Stimulated activated CD4-positive, alpha-beta T cell treated with anti-CD3 and anti-CD28 coated beads, Interleukin-4, amount 100 ng/mL, for 4 hours (primary cell): Measurements from ENCODE around the gene STK4.
A peak's percentile ranks its signal among the peaks of the same experiment; 100 is the strongest.

Source experiments
- DNase-seq, 2 experiments: peaks; one replicate each; pipeline ENCODE4 v3.0.0-alpha.2; 2020

Gene STK4

GRCh38 chr20:45032781-45033180 is 66.5 kb downstream of the STK4 start:
- no peak for DNase-seq

GRCh38 chr20:45034436-45034835 is 68.1 kb downstream of the STK4 start:
- no peak for DNase-seq

DNA sequence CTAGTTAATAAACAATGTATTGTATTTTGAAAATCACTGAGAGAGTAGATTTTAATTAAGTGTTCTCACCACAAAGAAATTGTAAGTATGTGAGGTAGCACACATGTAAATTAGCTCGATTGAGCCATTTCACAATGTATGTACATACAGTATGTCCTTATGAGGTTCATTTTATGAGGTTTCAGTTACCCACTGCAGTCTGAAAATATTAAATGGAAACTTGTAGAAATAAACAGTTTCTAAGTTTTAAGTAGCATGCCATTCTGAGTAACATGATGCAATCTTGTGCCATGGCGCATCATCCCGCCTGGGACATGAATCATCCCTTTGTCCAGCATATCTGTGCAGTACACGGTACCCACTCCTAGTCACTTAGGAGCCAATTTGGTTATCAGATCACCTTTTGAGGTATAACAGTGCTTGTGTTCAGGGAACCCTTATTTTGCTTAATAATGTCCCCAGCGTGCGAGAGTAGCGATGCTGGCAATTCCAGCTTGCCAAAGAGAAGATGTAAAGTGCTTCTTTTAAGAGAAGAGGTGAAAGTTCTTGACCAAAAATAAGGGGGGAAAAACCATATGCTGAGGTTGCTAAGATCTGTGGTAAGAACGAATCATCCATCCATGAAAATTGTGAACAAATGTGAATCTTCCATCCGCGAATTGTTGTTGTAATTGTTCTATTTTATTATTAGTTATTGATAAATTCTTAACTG is 69.9 kb downstream of the STK4 start:
- DNase-seq = peak; percentile 37 to 60

DNA sequence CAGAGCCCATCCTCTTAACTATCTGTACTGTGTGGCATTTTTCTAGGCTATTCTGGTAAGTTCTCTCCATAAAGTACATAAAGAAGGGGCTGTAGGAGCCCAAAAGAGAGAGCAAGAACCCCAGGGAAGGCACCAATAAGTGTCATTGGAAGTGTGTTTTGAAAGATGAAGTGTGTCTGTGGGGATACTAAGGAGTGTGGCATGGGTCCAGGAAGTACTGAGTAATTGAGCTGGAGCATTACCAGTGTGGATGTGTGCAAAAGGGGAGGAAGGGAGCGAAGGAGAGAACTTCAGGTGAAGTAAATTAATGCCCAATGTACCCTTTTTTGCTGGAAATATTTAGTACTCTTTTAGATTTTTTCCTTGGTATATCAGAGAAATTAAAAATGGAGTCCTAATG is 70.7 kb downstream of the STK4 start:
- no peak for DNase-seq

GRCh38 chr20:45037635-45038034 is 71.3 kb downstream of the STK4 start:
- no peak for DNase-seq

DNA sequence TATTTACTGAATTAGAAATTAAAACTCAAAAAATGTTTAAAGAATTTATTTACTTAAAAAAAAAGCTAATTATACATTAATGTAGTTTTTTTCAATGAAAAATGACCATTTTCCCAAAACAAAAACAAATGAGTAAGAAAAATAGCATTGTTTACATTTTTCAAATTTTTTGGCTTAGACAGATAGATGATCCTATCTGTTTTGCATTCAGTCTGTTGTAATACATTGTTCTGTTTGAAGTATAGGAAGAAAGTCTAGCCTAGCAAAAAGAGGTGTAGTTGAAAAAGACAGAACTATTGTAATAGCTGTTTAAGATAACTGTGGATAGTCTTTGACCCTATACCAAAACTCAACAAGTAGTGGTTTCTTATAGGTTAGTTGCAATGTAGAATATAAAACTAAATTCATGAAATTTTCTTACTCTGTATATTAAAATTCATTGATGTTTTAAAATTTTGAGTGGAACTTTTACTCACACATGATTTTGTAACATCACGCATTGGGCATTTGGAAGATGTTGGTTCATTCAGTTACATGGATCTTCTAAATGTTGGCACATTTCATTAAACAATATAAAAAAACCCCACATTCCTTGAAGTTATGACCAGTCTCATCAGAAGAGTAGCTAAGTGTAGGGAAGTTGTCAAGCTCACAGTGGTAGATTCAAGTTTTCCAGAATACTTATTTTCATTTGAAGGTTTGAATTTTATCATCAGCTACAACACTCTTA is 72.6 kb downstream of the STK4 start:
- no peak for DNase-seq

- no peak for DNase-seq
Measured at GRCh38 chr20:45039475-45039820, 73.1 kb downstream of the STK4 start.

DNA sequence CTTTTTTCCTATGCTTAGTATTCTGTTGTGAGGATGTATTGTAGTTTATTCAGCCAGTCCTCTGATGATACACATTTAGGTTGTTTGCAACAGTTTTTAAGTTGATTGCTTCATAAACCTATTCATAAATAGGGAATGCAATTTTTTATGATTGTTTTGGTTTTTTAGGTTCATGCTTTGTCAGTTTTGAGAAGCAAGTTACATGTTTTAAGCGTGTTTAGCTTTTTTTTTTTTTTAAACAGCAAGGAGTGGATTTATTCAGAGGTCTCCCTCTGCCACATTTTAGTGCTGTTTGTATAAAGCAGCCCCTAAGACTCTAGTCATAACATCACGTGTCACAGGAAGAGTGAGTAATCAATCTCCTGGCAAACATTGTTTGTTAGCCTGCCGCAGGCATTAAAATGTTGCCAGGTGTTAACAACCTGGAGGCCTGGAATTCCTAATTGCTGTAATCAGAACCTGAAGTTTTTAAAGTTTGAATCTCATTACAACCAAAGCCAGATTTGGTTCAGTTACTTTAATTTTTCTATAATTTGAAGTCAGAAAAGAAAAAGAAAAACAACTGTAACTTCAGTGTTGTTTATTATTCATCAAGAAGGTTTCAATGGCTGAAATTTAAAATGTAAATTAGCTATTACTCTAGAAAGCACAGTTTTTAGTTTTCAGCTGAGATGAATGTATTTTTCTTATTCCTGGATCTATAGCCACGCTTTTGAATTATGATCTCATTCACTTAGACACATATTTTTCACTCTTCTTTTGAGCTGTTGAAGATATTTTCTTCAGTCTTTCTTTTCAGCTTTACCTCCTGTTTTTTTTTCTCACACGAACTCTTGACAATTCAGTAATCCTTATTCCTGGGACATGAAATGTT is 75.4 kb downstream of the STK4 start:
- no peak for DNase-seq

- DNase-seq = no peak
Measured at GRCh38 chr20:45042978-45043377, 76.7 kb downstream of the STK4 start.

DNA sequence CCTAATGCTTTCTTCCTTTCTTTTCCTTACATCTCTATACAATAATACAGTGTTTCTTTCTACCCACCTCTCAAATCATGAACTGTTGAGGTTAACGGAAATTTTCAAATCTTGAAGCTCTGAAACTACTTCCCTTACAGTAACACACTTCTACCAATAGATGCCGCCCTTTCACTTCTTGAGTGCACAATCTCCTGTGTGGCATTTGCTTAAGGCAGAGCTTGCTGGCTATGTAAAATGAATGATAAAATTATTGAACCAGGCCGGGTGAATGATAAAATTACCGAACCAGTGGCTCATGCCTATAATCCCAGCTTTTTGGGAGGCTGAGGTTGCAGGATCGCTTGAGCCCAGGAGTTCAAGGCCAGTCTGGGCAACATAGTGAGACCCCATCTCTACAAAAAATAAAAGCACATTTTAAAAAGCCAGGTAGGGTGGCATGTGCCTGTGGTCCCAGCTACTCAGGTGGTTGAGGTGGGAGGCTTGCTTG is 77.8 kb downstream of the STK4 start:
- DNase-seq = peak in 1 of 2 experiments; percentile 31

DNA sequence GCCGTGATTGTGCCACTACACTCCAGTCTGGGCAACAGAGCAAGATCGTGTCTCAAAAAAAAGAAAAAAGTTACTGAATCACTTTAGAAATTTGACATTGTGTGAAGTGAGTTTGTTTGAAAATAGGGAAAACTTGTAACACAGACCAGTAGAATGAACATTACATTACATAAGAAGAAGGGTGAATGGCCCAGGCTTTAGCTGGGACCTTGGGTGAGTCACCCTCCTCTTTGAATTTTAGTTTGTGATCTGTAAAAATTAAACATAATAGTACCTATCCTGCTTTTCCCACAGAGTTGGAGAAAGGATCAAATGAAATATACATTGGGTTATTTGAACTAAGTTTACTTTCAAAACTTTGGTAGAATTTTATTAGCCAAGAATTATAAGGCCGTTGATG is 78.3 kb downstream of the STK4 start:
- no peak for DNase-seq

DNA sequence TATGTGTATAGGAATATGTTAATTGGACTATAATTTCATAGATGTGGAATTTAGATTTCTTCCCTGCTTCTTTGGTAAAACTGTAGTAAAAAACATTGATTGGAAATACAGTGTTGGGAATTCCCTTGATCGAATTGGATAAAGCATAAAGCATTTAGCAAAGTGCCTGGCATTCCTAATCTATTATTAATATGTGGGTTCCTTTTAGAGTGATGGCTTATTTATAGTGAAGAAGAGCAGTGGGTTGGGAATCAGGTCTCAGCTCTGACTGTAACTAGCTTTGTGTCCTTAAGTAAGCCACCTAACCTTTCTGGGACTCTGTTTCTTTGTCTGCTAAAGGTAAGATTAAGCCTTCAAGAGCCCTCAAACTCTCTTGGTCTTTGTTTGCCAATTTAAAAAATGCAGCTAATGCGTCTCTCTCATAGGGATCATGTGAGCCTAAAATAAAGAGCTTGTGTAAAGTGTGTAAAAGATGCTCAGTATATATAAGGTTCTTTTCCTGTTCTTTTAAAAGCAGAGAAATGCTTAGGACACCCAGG is 81.3 kb downstream of the STK4 start:
- DNase-seq = no peak

DNA sequence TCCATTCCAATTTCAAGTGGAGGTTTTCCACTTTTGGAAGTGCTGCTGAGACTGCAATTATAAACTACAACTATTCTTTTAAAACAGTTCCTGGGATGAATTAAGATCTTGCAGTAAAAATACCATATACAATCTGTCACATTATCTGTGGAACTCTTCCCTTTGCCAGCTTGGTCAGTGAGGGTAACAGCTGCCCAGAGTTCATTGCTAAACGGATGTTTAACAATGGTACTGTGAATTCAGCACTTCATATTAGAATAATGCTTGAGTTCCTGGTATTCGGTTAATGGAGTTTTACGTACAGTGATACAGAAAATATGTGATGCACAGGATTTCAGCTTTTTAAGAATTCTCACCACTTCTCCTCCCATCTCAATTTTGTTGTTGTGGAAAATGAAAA is 83.1 kb downstream of the STK4 start:
- no peak for DNase-seq

DNA sequence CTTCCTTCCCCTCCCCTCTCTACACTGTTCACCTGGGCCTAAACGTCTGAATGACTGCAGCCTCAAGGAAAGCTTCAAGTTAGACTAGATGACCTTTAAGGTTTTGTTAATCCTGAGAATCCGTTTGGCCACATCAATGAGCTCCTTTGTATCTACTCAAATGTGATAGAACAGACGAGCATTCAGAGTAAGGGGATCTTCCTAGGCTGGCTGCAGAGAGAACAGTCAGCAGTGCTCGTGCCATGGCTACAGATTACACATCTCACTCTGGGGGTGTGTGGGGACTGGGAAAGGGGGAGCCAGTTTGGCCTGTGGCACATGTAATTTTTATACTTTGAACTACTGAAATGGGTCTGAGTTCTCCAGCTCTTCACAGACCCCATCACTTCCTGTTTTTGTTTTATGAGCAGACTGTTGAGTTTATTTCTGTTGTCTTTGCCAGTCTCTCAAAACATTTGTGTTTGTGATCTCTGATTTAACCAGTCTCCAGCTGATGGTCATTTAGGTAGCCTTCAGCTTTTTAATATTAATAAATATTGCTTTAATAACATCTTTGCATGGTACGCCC is 83.7 kb downstream of the STK4 start:
- peak in 1 of 2 experiments; percentile 8 for DNase-seq

- no peak for DNase-seq
Measured at GRCh38 chr20:45051204-45052060, 85.1 kb downstream of the STK4 start.

DNA sequence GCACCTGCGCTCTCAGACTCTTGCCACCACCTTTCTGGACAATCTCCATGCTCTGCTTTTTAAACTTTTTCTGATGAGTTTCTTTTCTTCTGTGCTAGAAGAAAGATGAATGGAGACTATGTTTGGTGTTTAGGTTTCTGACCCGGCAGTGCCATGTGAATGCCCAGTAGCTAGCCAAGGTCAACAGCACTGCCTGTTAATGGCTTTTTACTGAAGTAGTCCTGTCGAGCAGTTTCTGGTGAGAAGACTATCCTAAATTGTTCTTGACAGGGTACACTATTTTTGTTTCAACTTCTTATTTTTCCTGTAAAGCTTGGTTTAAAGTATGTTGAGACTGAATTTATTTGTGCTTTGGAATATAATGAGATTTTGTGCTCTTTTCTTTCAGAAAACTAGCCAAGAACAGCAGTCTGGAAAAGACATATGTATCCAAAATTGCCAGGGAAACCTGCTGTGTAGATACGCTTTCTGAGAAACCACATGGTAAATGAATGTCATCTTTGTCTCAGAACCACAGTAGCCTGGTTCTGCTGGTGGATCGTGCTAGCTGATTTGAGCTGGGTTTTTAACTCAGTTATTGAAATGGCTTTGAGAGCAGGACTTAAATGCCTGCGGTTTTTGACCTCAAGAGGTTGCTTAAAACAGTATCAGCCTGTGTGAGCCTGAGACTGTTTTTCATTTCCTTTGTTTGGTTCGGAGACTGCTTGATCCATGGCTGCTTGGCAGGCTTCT is 86.6 kb downstream of the STK4 start:
- no peak for DNase-seq

DNA sequence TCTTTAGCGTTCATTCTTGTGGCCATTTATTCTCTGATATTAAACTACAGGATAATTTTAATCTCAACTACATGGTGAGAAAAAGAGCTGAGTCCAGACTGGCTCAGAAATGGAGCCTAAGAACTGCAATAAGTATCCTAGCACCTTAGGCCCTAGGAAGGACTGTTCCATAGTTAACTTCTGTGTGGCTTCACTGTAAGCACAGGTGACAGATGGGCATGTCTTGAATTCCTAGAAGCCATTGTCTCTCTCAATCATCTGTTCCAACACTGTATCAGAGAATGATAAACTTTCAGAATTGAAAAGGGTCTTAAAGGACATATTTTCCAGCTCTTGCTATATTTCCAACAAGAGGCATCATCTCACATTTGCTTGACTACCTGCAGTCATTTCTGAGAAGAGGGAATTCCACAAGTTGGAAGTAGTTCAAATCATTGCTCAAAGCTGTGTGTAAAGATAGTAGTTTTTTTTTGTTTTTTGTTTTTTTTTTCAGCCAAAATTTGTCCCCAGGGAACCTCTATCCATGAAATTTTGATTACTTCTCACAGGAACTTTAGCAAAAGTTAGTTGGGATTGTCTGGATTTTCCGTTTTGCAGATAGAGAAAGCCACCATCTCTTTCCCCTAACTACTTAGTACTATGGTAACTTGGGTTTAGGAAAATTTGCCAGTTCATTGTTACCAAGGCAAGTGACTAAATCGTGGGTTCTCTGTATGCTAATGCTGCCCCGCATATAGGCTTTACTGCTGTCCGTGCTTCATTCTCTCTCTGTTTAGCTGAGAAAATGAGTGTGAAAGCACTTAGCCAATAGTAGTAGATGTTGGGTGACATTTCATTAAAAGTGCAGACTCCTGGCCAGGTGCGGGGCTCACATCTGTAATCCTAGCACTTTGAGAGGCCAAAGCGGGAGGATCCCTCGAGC is 87.4 kb downstream of the STK4 start:
- no peak for DNase-seq

DNA sequence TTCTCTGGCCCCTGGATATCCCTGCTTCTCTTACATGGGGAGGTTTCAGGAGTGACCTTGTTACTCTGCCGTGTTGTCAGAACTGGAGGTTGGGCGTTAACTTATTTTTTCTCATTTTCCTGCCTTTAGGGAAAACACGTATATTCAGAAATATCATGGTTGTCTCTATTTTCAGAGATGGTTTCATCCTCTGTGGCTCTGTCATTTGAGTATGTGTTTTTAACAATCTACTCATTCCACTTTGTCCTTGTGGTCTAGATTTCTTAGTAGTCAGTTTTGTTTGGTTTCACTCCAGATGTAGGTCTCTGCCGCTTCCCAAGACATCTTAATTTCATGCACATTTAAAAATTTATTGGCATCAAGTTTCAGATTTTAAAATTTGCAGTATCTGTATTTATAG is 88.7 kb downstream of the STK4 start:
- no peak for DNase-seq

- DNase-seq = no peak
Measured at GRCh38 chr20:45056473-45057173, 90.3 kb downstream of the STK4 start.
